ENCODE data around the gene CD53.

Gene CD53

GRCh38 chr1:110915804-110916203 is 42.9 kb downstream of the CD53 start:
- TF ChIP-seq EZH2phosphoT487 (IDR thresholded peaks at IDR 0.05; ENCODE audit: borderline replicate concordance, low read length) (no peak), CTCF (IDR thresholded peaks at IDR 0.05; ENCODE audit: low read depth, low read length, poor library complexity, severe bottlenecking) (no peak)
- Histone ChIP-seq H3F3A (ENCODE audit: control insufficient read depth, insufficient read depth) (no peaks in the 10 kb centered on the region), H3K27ac (ENCODE audit: low read depth, low read length) (no peak overlapping the region), H3K36me3 (ENCODE audit: control insufficient read depth, low read length) (no peaks in the 10 kb centered on the region), H3K79me2 (ENCODE audit: control insufficient read depth, low read length) (no peaks in the 10 kb centered on the region), H4K20me1 (ENCODE audit: control insufficient read depth, insufficient read depth, low read depth, low read length) (no peaks in the 10 kb centered on the region), H3K4me1 (ENCODE audit: control insufficient read depth, low read length) (peaks cover 4% of the 10 kb centered on the region; the same call in 1 of the 2 replicates), H3K4me2 (ENCODE audit: low read length) (no peak overlapping the region), H3K27me3 (ENCODE audit: control insufficient read depth, low read length) (no peaks in the 10 kb centered on the region), H3K9me2 (replicated peaks; ENCODE audit: control insufficient read depth, low read length) (no peaks in the 10 kb centered on the region; the same call in 1 of the 2 replicates), H3K4me3 (ENCODE audit: low read length) (no peak overlapping the region), H3K9me3 (ENCODE audit: control insufficient read depth, insufficient read depth, low read length) (peaks cover 6% of the 10 kb centered on the region; the same call in 1 of the 2 replicates)

- TF ChIP-seq CTCF (IDR thresholded peaks at IDR 0.05; ENCODE audit: low read depth, low read length, poor library complexity, severe bottlenecking) (no peak), EZH2phosphoT487 (IDR thresholded peaks at IDR 0.05; ENCODE audit: borderline replicate concordance, low read length) (no peak)
- H3K4me2 ChIP-seq (ENCODE audit: low read length) = no peak overlapping the region
- no peak overlapping the region for H3K4me3 ChIP-seq (ENCODE audit: low read length)
- no peaks in the 10 kb centered on the region for H3K79me2 ChIP-seq (ENCODE audit: control insufficient read depth, low read length)
- H3K4me1 ChIP-seq (ENCODE audit: control insufficient read depth, low read length) = peaks cover 4% of the 10 kb centered on the region; the same call in 1 of the 2 replicates
- H3K36me3 ChIP-seq (ENCODE audit: control insufficient read depth, low read length) = no peaks in the 10 kb centered on the region
- no peaks in the 10 kb centered on the region for H3F3A ChIP-seq (ENCODE audit: control insufficient read depth, insufficient read depth)
- H3K9me3 ChIP-seq (ENCODE audit: control insufficient read depth, insufficient read depth, low read length) = peaks cover 6% of the 10 kb centered on the region; the same call in 1 of the 2 replicates
- no peaks in the 10 kb centered on the region for H4K20me1 ChIP-seq (ENCODE audit: control insufficient read depth, insufficient read depth, low read depth, low read length)
- H3K27ac ChIP-seq (ENCODE audit: low read depth, low read length) = no peak overlapping the region
- no peaks in the 10 kb centered on the region; the same call in 1 of the 2 replicates for H3K9me2 ChIP-seq (replicated peaks; ENCODE audit: control insufficient read depth, low read length)
- H3K27me3 ChIP-seq (ENCODE audit: control insufficient read depth, low read length) = no peaks in the 10 kb centered on the region
Observed at GRCh38 chr1:110916274-110916668, 43.3 kb downstream of the CD53 start.

- Histone ChIP-seq H3K27me3 (ENCODE audit: control insufficient read depth, low read length) (no peaks in the 10 kb centered on the region), H3K4me2 (ENCODE audit: low read length) (no peak overlapping the region), H4K20me1 (ENCODE audit: control insufficient read depth, insufficient read depth, low read depth, low read length) (no peaks in the 10 kb centered on the region), H3K36me3 (ENCODE audit: control insufficient read depth, low read length) (no peaks in the 10 kb centered on the region), H3K79me2 (ENCODE audit: control insufficient read depth, low read length) (no peaks in the 10 kb centered on the region), H3K9me3 (ENCODE audit: control insufficient read depth, insufficient read depth, low read length) (peaks cover 6% of the 10 kb centered on the region; the same call in 1 of the 2 replicates), H3K4me3 (ENCODE audit: low read length) (no peak overlapping the region), H3K27ac (ENCODE audit: low read depth, low read length) (no peak overlapping the region), H3F3A (ENCODE audit: control insufficient read depth, insufficient read depth) (no peaks in the 10 kb centered on the region), H3K4me1 (ENCODE audit: control insufficient read depth, low read length) (peaks cover 4% of the 10 kb centered on the region; the same call in 1 of the 2 replicates), H3K9me2 (replicated peaks; ENCODE audit: control insufficient read depth, low read length) (no peaks in the 10 kb centered on the region; the same call in 1 of the 2 replicates)
- TF ChIP-seq CTCF (IDR thresholded peaks at IDR 0.05; ENCODE audit: low read depth, low read length, poor library complexity, severe bottlenecking) = no peak
- no peak for TF ChIP-seq EZH2phosphoT487 (IDR thresholded peaks at IDR 0.05; ENCODE audit: borderline replicate concordance, low read length)
Observed at GRCh38 chr1:110916669-110917306, 43.8 kb downstream of the CD53 start.

Data from DOHH2 (cell line).